ENCODE measurements around the gene TMC8. TPM values are rescaled to one million over a fixed set of nuclear protein-coding genes. Genes with fewer than 3 reads are reported as not detected.

Gene TMC8
- total and polyA plus RNA-seq, 7 donors, result 0.30 to 2.8 (median 0.89) TPM

DNA sequence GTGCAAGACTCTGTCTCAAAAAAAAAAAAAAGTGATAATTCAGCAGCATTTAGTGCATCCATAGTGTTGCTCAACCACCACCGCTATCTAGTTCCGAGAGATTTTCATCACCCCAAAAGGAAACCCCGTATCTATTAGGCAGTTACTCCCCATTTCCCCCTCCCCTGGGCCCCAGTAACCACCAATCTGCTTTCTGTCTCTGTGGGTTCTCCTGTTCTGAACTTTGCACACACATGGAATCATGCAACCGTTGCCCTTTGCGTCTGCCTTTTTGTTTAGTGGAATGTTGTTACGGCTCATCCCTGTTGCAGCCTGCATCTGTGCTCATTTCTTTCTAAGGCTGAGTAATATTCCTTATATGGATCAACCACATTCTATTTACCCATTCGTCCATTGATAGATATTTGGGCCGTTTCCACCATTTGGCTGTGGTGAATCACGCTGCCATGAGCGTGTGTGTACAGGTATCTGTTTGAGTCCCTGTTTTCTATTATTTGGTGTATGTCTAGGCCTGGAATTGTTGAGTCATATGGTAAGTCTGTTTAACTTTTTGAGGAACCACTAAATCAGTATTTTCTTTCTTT, 29.1 kb downstream of the TMC8 start:
- WGBS, 3 donors, result 82 to 87% (median 84%) methylated on average over 10 of the region's 10 CpGs

DNA sequence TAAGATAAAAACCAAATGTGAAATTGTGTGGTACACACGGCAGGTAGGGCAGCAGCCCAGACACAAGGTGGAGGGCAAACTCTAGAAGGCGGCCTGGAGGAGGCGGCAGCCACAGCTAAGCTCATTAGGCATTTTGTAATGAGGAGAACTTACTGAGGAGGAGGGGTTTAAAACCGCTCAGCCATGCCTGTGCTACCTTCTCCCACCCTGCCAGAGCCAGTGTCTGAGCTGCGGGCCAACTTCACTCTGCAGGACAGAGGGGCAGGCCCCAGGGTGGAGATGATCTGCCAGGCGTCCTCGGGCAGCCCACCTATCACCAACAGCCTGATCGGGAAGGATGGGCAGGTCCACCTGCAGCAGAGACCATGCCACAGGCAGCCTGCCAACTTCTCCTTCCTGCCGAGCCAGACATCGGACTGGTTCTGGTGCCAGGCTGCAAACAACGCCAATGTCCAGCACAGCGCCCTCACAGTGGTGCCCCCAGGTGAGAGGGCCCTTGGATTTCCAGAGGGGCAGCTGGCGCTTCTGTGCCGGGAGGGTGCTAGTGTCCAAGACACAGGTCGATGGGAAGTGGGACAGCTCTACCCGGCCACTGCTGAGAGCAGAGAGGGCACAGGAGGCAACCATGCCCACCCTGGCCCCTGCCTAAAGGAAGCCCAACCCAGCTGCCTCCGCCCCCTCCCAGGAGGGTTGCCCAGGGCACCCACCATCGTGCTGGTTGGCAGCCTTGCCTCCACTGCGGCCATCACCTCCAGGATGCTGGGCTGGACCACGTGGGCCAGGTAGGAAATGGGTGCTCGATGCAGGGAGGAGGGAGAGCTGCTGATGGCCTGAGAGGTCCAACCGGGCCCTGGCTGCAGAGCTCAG, 33.5 kb downstream of the TMC8 start:
- ATAC-seq, result no peak
- Histone ChIP-seq H3K36me3 (ENCODE audit: insufficient read depth in 1 of 2, low read depth in 1 of 2) (no peaks in the 10 kb centered on the region), H3K27ac (no peak overlapping the region), H3K4me1 (no peaks in the 10 kb centered on the region), H3K9me3 (no peaks in the 10 kb centered on the region), H3K27me3 (ENCODE audit: insufficient read depth in 3 of 3, low read length in 2 of 3) (no peaks in the 10 kb centered on the region), H3K4me3 (no peak overlapping the region)
- TF ChIP-seq, protein P1, sequence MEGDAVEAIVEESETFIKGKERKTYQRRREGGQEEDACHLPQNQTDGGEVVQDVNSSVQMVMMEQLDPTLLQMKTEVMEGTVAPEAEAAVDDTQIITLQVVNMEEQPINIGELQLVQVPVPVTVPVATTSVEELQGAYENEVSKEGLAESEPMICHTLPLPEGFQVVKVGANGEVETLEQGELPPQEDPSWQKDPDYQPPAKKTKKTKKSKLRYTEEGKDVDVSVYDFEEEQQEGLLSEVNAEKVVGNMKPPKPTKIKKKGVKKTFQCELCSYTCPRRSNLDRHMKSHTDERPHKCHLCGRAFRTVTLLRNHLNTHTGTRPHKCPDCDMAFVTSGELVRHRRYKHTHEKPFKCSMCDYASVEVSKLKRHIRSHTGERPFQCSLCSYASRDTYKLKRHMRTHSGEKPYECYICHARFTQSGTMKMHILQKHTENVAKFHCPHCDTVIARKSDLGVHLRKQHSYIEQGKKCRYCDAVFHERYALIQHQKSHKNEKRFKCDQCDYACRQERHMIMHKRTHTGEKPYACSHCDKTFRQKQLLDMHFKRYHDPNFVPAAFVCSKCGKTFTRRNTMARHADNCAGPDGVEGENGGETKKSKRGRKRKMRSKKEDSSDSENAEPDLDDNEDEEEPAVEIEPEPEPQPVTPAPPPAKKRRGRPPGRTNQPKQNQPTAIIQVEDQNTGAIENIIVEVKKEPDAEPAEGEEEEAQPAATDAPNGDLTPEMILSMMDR (IDR thresholded peaks at IDR 0.05), result no peak
- intact Hi-C loops (cut with DNase I), result no loop called here
- DNase-seq, result no peak
- WGBS, 3 donors, result 61 to 78% (median 68%) methylated on average over 21 to 22 of the region's 22 CpGs

More for the DNA sequence above, 29.1 kb downstream of the TMC8 start:
- DNase-seq (no peak), ATAC-seq (no peak)
- no peak overlapping the region for H3K4me3 ChIP-seq
- H3K27ac ChIP-seq, result no peak overlapping the region
- TF ChIP-seq, protein P1 (IDR thresholded peaks at IDR 0.05), result no peak
- intact Hi-C loops (cut with DNase I), result no loop called here
- H3K27me3 ChIP-seq (ENCODE audit: insufficient read depth in 3 of 3, low read length in 2 of 3), result no peaks in the 10 kb centered on the region
- no peaks in the 10 kb centered on the region for H3K9me3 ChIP-seq
- H3K4me1 ChIP-seq, result no peaks in the 10 kb centered on the region
- no peaks in the 10 kb centered on the region for H3K36me3 ChIP-seq (ENCODE audit: insufficient read depth in 1 of 2, low read depth in 1 of 2)

DNA sequence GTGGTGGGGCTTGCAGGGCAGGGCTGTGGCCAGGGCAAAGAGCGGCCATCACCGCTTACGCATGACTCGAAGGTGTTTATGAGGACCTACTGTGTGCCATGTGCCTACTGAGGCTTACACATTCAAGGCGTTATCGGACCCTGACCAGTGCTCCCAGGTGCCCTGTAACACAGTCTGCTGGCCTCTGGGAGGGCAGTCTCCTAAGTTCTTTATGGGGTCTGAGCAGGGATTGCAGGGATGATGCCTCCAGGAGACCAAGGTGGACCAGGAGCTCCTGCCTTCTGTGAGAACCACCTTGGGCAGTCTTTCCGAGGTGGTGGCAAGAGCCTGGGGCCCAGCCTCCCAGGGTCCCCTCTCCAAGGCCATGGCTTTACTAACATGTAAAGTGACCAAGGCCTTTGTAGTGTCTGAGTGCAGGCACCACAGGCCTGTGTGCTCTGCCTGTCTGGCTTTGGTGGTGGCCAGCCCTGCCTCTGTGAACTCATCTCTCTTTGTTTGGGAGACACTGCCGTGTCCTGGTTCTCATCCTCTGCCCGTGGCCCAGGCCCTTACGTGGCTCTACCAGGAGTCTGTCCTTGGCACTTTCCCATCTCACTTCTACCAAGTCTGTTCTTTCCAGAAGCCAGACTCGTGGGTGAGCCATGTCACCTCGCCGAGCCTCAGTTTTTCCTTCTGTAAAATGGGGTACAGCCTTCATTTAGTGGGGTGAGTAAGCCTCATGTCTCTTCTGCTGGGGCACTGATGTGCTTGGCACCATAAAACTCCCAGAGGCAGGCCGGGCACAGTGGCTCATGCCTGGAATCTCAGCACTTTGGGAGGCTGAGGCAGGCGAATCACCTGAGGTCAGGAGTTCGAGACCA, 34.4 kb downstream of the TMC8 start:
- TF ChIP-seq, protein P1 (IDR thresholded peaks at IDR 0.05), result no peak

DNA sequence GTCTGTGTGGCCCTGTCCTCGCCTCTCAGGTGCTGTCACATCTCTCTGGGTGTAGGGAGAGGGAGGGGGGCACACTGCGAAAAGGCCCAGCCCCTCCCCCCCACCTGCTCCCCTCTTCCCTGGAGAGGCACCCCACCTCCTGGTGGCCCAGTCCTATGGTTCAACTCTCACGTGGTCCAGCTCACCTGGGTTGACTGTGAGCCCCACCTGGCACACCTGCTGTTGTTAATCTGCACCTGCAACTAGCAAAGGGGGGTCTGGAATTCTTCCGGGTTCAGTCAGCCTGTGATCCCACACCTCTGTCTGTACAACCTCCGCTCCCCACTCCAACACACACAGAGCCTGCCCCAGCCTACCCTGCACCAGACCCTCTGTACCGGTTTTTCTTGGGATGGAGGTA, 35.8 kb downstream of the TMC8 start:
- peaks cover 15% of the 10 kb centered on the region for H3K4me1 ChIP-seq
- no peak overlapping the region for H3K4me3 ChIP-seq
- TF ChIP-seq, protein P1 (IDR thresholded peaks at IDR 0.05), result no peak
- no peak overlapping the region for H3K27ac ChIP-seq
- ATAC-seq (no peak), DNase-seq (no peak)
- no peaks in the 10 kb centered on the region for H3K9me3 ChIP-seq
- H3K36me3 ChIP-seq (ENCODE audit: insufficient read depth in 1 of 2, low read depth in 1 of 2), result peaks cover 0 to 9% of the 10 kb centered on the region in 2 donors
- 70 to 84% (median 81%) methylated on average over 6 of the region's 6 CpGs for WGBS, 3 donors
- no peaks in the 10 kb centered on the region for H3K27me3 ChIP-seq (ENCODE audit: insufficient read depth in 3 of 3, low read length in 2 of 3)
- intact Hi-C loops (cut with DNase I), result no loop called here

More for the DNA sequence above, 34.4 kb downstream of the TMC8 start:
- intact Hi-C loops (cut with DNase I), result no loop called here
- Histone ChIP-seq H3K27ac (no peak overlapping the region), H3K4me1 (peaks cover 4% of the 10 kb centered on the region), H3K9me3 (no peaks in the 10 kb centered on the region), H3K4me3 (no peak overlapping the region), H3K36me3 (ENCODE audit: insufficient read depth in 1 of 2, low read depth in 1 of 2) (no peaks in the 10 kb centered on the region), H3K27me3 (ENCODE audit: insufficient read depth in 3 of 3, low read length in 2 of 3) (no peaks in the 10 kb centered on the region)
- no peak for DNase-seq
- 84 to 93% (median 89%) methylated on average over 16 of the region's 16 CpGs for WGBS, 3 donors
- ATAC-seq, result no peak

Data from psoas muscle (tissue), 8 donors.